ENCODE data around the gene PRRX1. TPM values are rescaled to one million over a fixed set of nuclear protein-coding genes. Genes with fewer than 3 reads are reported as not detected.

Gene PRRX1
- total RNA-seq, 1 experiment from 2014 or later: 1.1 TPM

DNA sequence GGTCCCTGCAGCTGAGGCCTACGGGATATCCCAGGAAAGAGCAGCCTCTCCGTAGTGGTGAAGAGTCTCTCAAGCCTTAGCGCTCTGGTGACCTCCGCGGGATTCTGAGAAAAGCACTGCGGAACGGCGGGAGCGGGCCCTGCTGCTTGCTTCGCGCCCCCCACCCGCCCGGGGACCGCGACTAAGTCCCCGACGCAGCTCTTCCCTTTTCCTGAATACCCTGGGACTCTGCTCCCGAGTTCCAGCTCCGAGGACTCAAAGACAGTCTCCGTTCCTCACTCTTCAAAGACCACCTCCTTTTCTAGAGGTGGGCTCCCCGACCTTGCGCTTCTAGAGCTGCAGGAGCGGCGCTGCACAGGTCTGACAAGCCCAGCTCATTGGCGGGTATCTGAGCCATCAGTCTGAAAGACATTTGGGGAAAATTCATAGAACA, 3.6 kb upstream of the PRRX1 start:
- Histone ChIP-seq H3K4me1 (peaks cover 3% of the 10 kb centered on the region; the same call in 1 of the 2 replicates), H3K36me3 (no peaks in the 10 kb centered on the region), H3K9me3 (replicated peaks) (no peaks in the 10 kb centered on the region), H3K27me3 (peaks cover 6% of the 10 kb centered on the region; the same call in 1 of the 2 replicates), H3K4me3 (no peak overlapping the region), H3K27ac (no peak overlapping the region)
- DNase-seq: no peak

DNA sequence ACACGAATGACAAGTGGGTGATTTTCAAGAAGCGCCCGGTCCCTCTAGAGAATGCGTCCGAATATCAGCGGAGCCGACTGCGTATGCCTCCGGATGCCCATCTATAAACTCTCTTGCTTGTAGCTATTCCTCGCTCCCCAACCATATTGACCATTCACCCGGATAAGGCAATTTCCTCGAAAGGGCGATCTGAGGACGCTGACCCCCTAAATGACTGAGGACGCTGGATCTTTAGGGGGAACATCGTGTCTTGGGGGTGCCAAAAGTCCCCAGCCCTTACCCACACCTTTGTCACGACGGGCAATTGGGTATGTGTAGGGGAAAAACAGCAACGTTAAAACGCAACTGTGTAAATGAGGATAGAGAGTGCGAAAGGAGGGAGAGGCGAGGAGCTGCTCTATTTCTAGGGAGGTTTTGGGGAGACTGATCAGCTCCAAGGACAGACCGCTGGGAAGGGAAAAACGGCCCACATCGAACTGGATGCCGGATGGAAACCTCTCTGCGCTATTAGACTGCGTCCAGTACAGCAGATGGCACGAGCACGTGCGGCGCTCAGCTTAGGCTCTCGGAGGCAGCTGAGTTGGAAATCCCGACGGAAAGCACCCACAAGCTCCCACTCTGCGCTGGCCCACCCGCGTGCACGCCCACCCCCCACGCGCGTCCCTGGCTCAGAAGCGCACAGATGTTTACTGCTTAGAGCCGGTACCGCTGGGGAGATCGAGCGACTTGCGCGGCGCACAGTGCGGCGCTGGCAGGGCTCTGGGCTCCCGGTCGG, 2.9 kb upstream of the PRRX1 start:
- DNase-seq: no peak
- H3K4me3 ChIP-seq: no peak overlapping the region
- peaks cover 6% of the 10 kb centered on the region; the same call in 1 of the 2 replicates for H3K27me3 ChIP-seq
- H3K36me3 ChIP-seq: no peaks in the 10 kb centered on the region
- H3K4me1 ChIP-seq: peaks cover 3% of the 10 kb centered on the region; the same call in 1 of the 2 replicates
- H3K27ac ChIP-seq: no peak overlapping the region
- no peaks in the 10 kb centered on the region for H3K9me3 ChIP-seq (replicated peaks)

DNA sequence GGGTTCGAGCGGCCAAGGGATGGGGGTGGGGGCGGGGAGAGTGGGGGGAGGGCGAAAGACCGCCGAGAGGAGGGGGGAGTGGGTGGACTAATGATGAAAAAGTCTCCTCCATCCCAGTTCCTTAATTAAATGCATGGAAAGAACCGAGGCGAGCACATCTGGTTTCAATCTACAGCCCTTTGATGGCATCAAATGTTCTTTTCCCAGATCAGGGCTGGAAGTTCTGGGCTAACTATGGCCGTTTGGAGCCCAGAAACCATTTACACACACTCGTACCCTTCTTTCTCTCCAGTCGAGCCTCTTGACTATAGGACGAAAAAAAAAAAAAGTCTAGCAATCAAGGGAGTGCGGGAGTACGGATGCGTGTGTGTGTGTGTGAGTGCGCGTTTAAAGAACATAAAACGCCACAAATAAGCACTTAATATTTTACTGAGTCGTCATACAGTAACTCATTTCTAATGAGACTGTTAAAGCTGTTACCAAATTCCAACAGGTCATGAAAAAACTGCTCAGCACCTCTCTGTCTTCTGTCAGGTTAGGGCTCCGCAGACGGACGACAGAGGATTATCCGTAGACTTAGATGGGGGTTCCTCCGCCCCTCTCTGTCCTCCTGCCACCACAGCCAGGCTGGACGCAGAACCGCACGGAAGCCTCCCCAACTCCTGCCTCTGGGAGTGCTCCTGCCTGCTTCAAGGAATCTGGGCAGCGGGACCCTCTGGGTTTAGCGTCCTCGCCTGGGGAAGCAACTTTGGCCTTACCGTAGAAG, 2.1 kb upstream of the PRRX1 start:
- no peak for DNase-seq
- Histone ChIP-seq H3K9me3 (replicated peaks) (no peaks in the 10 kb centered on the region), H3K4me1 (peaks cover 3% of the 10 kb centered on the region; the same call in 1 of the 2 replicates), H3K27me3 (peaks cover 6% of the 10 kb centered on the region; the same call in 1 of the 2 replicates), H3K27ac (no peak overlapping the region), H3K4me3 (no peak overlapping the region), H3K36me3 (no peaks in the 10 kb centered on the region)

DNA sequence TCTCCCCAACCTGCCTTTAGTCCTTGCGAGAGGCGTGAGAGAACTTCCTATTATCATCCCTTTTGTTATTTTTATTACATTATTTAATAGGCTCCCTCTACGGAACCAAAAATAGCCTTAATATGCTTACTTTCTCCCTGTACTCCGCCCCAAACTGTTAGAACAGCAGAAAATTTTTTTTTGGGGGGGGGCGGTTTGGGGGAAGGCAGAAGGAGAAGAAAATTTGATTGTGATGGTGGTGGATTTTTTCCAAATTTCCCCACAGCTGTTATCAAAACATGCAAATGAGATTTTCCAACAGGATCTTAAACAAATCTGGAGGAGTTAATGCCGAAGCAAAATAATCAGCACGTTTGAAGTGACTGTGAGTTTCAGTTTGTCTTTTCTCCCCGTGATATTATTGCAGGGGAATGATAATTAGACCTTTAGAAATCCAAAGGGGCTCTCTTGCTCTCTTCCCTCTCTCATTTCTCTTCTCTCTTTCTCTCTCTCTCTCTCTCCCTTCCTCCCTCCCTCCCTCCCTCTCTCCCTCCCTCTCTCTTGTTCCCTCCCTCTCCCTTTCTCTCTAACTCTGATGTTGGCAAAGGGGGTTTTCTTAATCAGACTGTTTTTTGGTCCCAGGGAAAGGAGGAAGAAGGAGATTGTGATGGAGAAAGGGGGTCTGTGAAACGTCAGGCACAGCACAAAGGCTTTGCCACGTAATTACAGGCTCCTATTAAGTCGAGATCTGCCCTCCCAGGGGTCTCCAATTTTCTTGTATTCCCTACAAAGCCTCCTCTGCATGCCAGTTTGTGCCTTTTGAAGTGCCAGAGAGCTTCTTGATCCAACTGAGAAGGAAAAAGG, 1.1 kb upstream of the PRRX1 start:
- H3K9me3 ChIP-seq (replicated peaks): no peaks in the 10 kb centered on the region
- no peak overlapping the region for H3K27ac ChIP-seq
- no peaks in the 10 kb centered on the region for H3K4me1 ChIP-seq
- no peak overlapping the region for H3K4me3 ChIP-seq
- no peak for DNase-seq
- peaks cover 6% of the 10 kb centered on the region; the same call in 1 of the 2 replicates for H3K27me3 ChIP-seq
- no peaks in the 10 kb centered on the region for H3K36me3 ChIP-seq

DNA sequence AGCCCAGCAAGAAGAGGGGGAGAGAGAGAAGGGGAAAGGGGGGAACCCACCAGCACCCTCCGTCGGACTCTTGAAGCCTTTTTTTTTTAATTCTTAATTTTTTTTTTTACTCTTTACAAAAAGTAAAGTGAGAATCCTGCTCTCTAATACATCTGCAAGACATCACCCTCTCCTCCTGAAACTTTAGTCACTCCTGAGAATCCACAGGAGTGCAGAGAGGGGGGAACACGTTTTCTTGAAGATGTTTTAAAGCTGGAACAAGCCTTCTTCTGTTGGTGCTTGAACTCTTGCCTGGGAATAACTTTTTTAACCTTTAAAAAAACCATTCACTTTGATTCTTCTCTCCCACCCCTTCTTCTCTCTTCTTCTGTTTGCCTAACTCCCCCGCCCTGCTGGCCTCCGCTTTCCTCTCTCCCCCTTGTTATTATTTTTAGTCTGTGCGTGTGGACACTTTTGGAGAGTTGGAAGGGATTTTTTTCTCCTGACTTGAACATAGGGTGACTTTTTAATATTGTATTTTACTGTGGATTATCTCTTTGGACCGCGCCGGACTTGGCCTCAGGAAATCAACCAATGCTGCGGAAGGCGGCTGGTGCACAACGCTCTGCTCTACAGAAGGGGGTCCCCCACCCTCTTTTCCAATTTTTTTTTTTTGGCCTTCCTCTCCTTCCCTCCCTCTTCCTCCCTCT, 383 bp upstream of the PRRX1 start:
- Histone ChIP-seq H3K4me1 (no peaks in the 10 kb centered on the region), H3K27ac (no peak overlapping the region), H3K4me3 (no peak overlapping the region), H3K9me3 (replicated peaks) (no peaks in the 10 kb centered on the region), H3K36me3 (no peaks in the 10 kb centered on the region), H3K27me3 (peaks cover 6% of the 10 kb centered on the region; the same call in 1 of the 2 replicates)
- DNase-seq: no peak

DNA sequence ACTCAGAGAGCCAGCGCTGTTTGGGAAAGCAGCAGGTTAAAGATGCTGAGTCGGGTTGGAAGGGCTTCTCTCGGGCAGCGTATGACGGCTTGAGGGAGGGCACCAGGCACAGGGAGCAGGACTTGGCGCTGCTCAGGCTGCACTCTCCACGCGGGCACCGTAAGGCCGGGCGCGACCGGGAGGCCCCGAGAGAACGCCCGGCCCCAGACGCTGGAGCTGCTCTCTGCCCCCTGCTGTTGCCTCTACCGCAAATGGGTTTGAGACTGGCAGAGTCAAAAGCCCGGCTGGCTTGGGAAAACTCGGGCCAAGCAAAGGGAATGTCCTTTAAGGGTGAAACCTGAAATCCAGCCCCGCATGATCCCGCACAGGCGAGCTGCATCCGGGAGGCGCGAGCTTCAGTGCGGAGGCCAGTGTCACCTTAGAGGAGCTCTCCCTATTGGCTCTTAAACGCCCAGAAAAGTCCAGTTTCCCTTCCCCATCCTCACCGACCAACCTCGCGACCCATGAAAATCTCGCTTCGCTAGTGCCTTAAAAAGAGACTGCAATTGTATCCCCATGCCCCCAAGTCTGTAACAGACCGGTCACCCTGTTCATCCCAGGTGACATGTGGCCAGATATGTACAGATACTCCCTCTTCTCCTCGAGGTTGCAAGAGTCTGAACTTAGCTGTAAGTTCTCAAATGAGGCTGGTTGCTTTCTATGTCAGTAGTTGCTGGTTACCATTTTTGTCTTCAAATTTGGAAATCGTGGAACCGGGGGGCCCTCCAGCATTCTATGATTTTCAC, 1.1 kb downstream of the PRRX1 start:
- Histone ChIP-seq H3K4me3 (peak overlapping the region; percentile 50), H3K4me1 (no peaks in the 10 kb centered on the region), H3K36me3 (no peaks in the 10 kb centered on the region), H3K27ac (no peak overlapping the region), H3K27me3 (peaks cover 6% of the 10 kb centered on the region; the same call in 1 of the 2 replicates), H3K9me3 (replicated peaks) (no peaks in the 10 kb centered on the region)
- DNase-seq: peak; percentile 24 to 31

DNA sequence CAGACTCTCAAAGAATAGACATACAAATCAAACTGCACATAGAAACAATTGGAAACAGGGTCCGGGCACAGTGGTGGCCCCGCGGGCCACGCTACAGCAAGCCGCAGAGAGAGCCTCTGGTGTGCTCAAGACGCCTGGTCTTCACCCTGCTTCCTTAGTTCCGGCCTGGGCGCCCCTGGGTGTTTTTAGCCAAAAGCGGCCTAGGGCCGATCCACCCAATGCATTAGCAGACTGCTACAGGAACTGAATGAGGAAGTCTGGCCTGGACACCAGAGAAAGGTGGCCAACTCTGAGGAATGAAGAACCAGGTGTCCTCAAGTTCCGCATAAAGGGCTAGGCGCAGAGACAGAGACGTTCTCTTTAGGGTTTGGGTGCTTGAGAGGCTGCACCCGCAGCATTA, 1.7 kb downstream of the PRRX1 start:
- no peaks in the 10 kb centered on the region for H3K4me1 ChIP-seq
- H3K27ac ChIP-seq: no peak overlapping the region
- H3K27me3 ChIP-seq: peaks cover 6% of the 10 kb centered on the region; the same call in 1 of the 2 replicates
- no peaks in the 10 kb centered on the region for H3K36me3 ChIP-seq
- no peaks in the 10 kb centered on the region for H3K9me3 ChIP-seq (replicated peaks)
- no peak overlapping the region for H3K4me3 ChIP-seq
- no peak for DNase-seq

DNA sequence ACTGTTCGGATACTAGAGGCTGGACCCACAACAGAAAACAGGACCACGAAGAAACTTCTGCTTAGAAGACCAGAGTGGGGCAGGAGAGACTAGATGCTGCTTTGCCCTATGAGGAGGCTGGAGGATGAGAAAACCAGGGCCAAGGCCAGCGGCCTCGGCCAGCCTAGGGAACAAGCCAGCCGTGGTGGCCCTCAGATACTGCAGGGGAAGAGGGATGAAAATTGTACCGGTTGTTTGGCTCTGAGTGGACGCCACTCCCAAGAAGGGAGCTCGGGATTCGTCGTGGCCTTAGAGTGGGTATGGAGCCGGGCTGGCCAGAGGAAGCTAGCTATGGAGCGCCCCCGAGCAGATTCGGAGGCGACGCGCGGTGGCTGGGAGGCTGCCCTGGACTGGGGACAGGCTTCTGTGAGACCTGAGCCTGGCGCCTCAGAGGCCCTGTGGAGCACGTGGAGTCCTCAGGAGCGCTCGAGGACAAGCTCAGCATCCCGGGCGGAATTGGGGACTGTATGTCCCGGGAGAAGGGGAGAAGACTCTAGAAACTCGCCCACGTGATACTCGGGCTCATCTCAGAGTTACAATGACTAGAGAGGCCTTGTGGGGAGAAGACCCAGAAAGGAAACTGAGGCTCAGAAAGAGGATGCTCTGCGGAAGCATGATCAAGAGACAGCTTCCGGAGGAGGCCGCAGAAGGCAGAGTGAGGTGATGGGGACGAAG, 2.8 kb downstream of the PRRX1 start:
- no peak overlapping the region for H3K4me3 ChIP-seq
- no peaks in the 10 kb centered on the region for H3K36me3 ChIP-seq
- no peaks in the 10 kb centered on the region for H3K9me3 ChIP-seq (replicated peaks)
- H3K27ac ChIP-seq: no peak overlapping the region
- peaks cover 6% of the 10 kb centered on the region; the same call in 1 of the 2 replicates for H3K27me3 ChIP-seq
- DNase-seq: no peak
- no peaks in the 10 kb centered on the region for H3K4me1 ChIP-seq

DNA sequence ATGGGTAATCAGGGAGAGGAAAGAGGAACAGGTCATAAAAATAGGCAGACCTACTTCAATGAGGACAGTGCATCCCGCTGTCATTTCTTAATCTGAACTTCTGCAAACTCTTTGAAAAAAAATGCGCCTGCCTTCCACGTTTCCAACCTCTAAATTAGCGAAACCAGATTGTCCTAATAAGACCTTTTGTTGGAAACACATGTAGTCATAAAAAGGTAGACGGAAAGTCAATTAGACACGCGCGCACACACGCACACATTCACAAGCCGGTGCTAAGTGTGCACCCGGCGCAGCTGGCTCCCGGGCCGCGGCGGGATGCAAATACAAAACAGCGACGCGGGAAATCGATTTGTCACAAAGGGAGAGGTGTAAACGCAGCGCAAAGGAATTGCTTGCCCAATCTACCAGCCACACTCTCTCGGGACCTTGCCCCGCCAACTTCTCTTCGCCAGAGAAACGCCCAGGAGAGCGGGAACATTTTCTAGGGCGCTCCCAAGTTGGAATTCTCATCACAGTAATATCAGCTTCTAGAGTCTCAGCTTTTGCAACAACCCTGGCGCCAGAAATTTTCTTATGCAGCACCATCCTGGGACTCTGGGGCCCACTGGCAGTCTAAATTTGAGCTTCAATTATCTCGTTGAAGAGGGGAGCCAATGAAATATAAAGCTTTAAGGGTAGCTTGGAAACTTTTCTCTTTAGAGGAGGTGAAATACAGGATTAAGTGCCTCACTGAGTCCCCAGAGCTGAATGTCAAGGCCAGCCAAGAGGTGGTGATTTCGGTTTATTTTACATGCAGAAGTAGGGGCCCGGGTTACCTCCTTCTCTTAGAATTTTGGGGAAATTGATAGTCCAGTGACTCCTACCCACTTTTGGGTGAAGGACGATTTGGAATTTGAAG, 4.5 kb downstream of the PRRX1 start:
- peak; percentile 14 to 47 for DNase-seq
- peak overlapping the region; percentile 17; the same call in 1 of the 2 replicates for H3K27ac ChIP-seq
- no peaks in the 10 kb centered on the region for H3K4me1 ChIP-seq
- peaks cover 6% of the 10 kb centered on the region; the same call in 1 of the 2 replicates for H3K27me3 ChIP-seq
- H3K36me3 ChIP-seq: no peaks in the 10 kb centered on the region
- peak overlapping the region; percentile 26 for H3K4me3 ChIP-seq
- no peaks in the 10 kb centered on the region for H3K9me3 ChIP-seq (replicated peaks)

DNA sequence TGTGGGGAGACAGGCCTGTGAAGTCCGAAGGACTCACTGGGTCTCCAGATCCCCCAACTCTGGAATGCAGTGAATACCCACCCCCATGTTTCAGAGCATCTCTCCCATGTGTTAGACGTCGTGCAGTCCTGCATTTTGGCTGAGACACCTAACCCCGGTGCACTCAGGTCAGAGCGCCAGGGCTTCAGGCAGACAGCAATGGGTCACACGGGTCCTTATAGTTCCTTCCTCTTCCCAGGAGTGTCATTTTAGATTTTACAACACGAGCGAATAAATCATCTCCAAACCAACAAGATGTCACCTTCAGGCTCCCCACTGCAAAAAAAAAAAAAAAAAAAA, 5.1 kb downstream of the PRRX1 start:
- Histone ChIP-seq H3K4me1 (no peaks in the 10 kb centered on the region), H3K27me3 (0 out of 2 replicates have a peak, but pooled peaks cover 6% of the 10 kb centered on the region), H3K4me3 (no peak overlapping the region), H3K36me3 (no peaks in the 10 kb centered on the region), H3K27ac (no peak overlapping the region), H3K9me3 (replicated peaks) (no peaks in the 10 kb centered on the region)
- DNase-seq: no peak

DNA sequence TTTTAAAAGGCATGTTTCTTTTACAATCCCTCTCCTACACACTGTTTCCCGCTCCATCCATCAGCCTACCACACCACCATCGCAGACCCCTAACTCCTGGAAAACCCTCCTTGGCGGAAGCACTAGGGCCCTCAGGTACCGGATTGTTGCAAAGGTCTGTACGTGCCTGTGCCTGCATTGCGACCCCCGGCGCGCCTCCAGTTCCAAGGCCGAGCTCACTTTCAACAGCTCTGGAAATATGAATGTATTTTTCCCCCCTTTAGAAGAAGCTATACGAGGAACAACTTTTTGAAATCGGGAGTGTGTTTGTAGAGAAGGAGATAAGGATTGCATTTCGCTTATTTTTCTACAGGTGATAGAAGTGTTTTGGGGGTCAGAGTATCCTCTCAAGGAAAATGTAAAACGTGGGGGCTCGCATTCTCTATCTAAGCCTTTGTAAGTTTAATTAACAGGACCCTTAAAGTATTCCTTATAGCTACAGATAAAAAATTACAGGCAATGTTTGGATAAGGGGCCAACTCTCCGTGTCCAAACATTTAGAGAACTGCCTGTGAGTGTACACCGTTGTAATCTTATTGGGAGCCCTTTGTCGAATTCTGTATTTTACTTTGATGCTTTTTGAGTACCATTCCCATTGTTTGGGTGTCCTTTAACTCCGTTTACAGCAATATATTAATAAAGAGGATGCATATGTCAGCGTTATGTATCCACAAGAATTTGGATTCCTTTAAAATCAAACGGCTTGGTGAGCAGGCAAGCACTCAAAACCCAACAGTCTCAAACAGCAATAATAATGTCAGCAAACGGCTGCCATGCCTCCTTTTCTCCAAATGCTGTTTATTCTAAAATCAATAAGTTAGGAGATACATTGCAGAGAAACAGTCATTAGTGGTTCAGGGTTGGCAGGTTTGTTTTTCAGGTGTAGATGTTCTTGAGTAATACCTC, 5.9 kb downstream of the PRRX1 start:
- H3K36me3 ChIP-seq: no peaks in the 10 kb centered on the region
- H3K9me3 ChIP-seq (replicated peaks): no peaks in the 10 kb centered on the region
- no peak for DNase-seq
- no peak overlapping the region for H3K27ac ChIP-seq
- no peak overlapping the region for H3K4me3 ChIP-seq
- no peaks in the 10 kb centered on the region for H3K4me1 ChIP-seq
- 0 out of 2 replicates have a peak, but pooled peaks cover 4% of the 10 kb centered on the region for H3K27me3 ChIP-seq
